GM12878 (cell line): Measurements from ENCODE around the gene PHYH. TPM values are rescaled to one million over a fixed set of nuclear protein-coding genes. Genes with fewer than 3 reads are reported as not detected.

Experiments used
- ATAC-seq: fragments of 200-7000 bp; cut with Tn5 transposase; 3 replicates; pipeline ENCODE4 v1.9.1; 2020; ENCODE audit warnings: mild to moderate bottlenecking, moderate library complexity
- BruUV-seq: library from RNA; stranded (reverse); fragments of 400-500 nt; replicated peaks from 2 replicates; lab custom pipeline; 2021; lab: Mats Ljungman, UMichigan
- CTCF ChIA-PET: fragments of 300-600 bp; sonication (Branson Sonifier 250); formaldehyde crosslinking; extraction: SDS; loops from one replicate; lab custom pipeline; 2021; ENCODE audit warnings: inconsistent platforms; lab: Yijun Ruan, JAX
- POLR2A ChIA-PET: fragments of 350-600 bp; formaldehyde crosslinking; extraction: SDS; loops from one replicate; lab custom pipeline; 2021; ENCODE audit warnings: inconsistent platforms; lab: Charles Lee
- RAD21 ChIA-PET: fragments of 300-600 bp; sonication (Branson Sonifier 250); formaldehyde crosslinking; loops from one replicate; lab custom pipeline; 2023; ENCODE audit warnings: antibody characterized with exemption; ENCODE audit not compliant: unreplicated experiment; lab: Charles Lee
- SMC1A ChIA-PET: fragments of 300-600 bp; sonication (Branson Sonifier 250); formaldehyde crosslinking; loops from one replicate; lab custom pipeline; 2023; ENCODE audit not compliant: unreplicated experiment, uncharacterized antibody; lab: Charles Lee
- DNase-seq: peaks from one replicate; pipeline ENCODE4 v3.0.0-alpha.2; 2011; ENCODE audit warnings: low read depth, low spot score
- FAIRE-seq: peaks from 3 replicates; lab custom pipeline; 2011; peaks lifted over from hg19 to GRCh38; lab: Jason Lieb, UNC
- H2AFZ ChIP-seq: 2 replicates; pipeline ENCODE4 v1.6.0; 2011; ENCODE audit warnings: low read depth, low read length, control low read depth; ENCODE audit not compliant: control insufficient read depth
- H3K27ac ChIP-seq: 2 replicates; pipeline ENCODE4 v1.5.1; 2011; ENCODE audit warnings: control low read depth; ENCODE audit not compliant: control insufficient read depth, insufficient read depth
- H3K27me3 ChIP-seq, 2 experiments: replicated peaks in 1 of 2; 2 replicates each; pipeline versions ENCODE4 v1.6.0 to v1.6.1; 2011; ENCODE audit warnings: low read length in 1 of 2; ENCODE audit not compliant: control insufficient read depth in 2 of 2, insufficient read depth in 2 of 2
- H3K36me3 ChIP-seq, 2 experiments: 2 replicates each; pipeline ENCODE4 v1.5.1; 2011; ENCODE audit warnings: low read length in 1 of 2; ENCODE audit not compliant: control insufficient read depth in 2 of 2, insufficient read depth in 2 of 2
- H3K4me1 ChIP-seq: 2 replicates; pipeline ENCODE4 v1.6.1; 2011; ENCODE audit warnings: mild to moderate bottlenecking, low read length, moderate library complexity, mixed read lengths; ENCODE audit not compliant: control insufficient read depth, insufficient read depth
- H3K4me2 ChIP-seq: 2 replicates; pipeline ENCODE4 v1.6.0; 2011; ENCODE audit warnings: control low read depth; ENCODE audit not compliant: control insufficient read depth, insufficient read depth
- H3K4me3 ChIP-seq: fragments of 200-600 bp; sonication (generic); 2 replicates; pipeline ENCODE4 v1.5.1; 2016
- H3K79me2 ChIP-seq: 2 replicates; pipeline ENCODE4 v1.6.0; 2011; ENCODE audit warnings: low read length; ENCODE audit not compliant: control insufficient read depth, insufficient read depth
- H3K9ac ChIP-seq: 2 replicates; pipeline ENCODE4 v1.8.0; 2011; ENCODE audit warnings: low read length, control low read depth, mixed read lengths; ENCODE audit not compliant: control insufficient read depth, insufficient read depth
- H3K9me3 ChIP-seq: replicated peaks from 3 replicates; pipeline ENCODE4 v1.5.1; 2011; ENCODE audit warnings: mild to moderate bottlenecking, low read length; ENCODE audit not compliant: control insufficient read depth, insufficient read depth
- H4K20me1 ChIP-seq: 2 replicates; pipeline ENCODE4 v1.6.0; 2011; ENCODE audit not compliant: control insufficient read depth, insufficient read depth
- ASH2L ChIP-seq: fragments of 300-600, 200-600 bp; sonication (generic); IDR thresholded peaks from 2 replicates; pipeline ENCODE4 v1.6.1; 2017; ENCODE audit warnings: low read depth, mild to moderate bottlenecking, borderline replicate concordance
- CBX3 ChIP-seq: fragments of 200-600 bp; sonication (generic); IDR thresholded peaks from 2 replicates; pipeline ENCODE4 v1.6.1; 2016; ENCODE audit warnings: low read depth, borderline replicate concordance
- POU2F2 ChIP-seq: IDR thresholded peaks from 3 replicates; pipeline ENCODE4 v1.6.1; 2011; ENCODE audit warnings: low read depth, mild to moderate bottlenecking, low read length, borderline replicate concordance
- RBBP5 ChIP-seq: fragments of 200-600 bp; sonication (generic); conservative IDR thresholded peaks from 2 replicates; pipeline ENCODE4 v1.6.1; 2016
- SMC3 ChIP-seq: IDR thresholded peaks from 2 replicates; pipeline ENCODE4 v1.6.1; 2011; ENCODE audit warnings: low read length, improper control_type of control experiment, borderline replicate concordance
- WGBS: methylation state at CpG from one replicate; pipeline ENCODE4 v1.1.6; 2016; ENCODE audit warnings: low lambda C conversion rate; ENCODE audit not compliant: insufficient replicate concordance, insufficient coverage; ENCODE audit errors: missing lambda C conversion rate; 5-methylcytosine and 5-hydroxymethylcytosine counted together
- in situ Hi-C: fragments of 300-500 bp; cut with MboI; formaldehyde crosslinking; loops from 9 replicates; pipeline ENCODE4 v1.14.3; 2018; ENCODE audit warnings: mixed read lengths
- intact Hi-C: fragments of 100-400 bp; cut with micrococcal nuclease; formaldehyde crosslinking; loops from one replicate; pipeline ENCODE4 v1.14.2; 2022; ENCODE audit not compliant: unreplicated experiment
- polyA plus RNA-seq, 11 experiments: library from polyadenylated mRNA; depleted of rRNA in 4 of 11; unstranded in 6 of 11; stranded (reverse) in 5 of 11; fragments of >200 nt; fragmentation: Nextera tagmentation in 4 of 11; fragmentation: Illumina TruSeq in 1 of 11; extraction: Ambion mirVana in 4 of 11; extraction: Trizol in 1 of 11; gene quantifications; 1 replicate in 1 of 11; 2 replicates in 10 of 11; pipeline versions ENCODE4 v1.2.1 to v1.2.3, GENCODE V29; 2011 to 2016; ENCODE audit warnings: inconsistent platforms in 2 of 11, missing spikeins in 2 of 11, low read depth in 1 of 11
- total RNA-seq, 4 experiments: library from RNA; depleted of rRNA in 3 of 4; stranded (reverse); fragments of >200 nt in 3 of 4; fragmentation: Illumina TruSeq in 1 of 4; extraction: Trizol in 1 of 4; gene quantifications; 2 replicates each; pipeline versions ENCODE4 v1.2.1 to v1.2.3, GENCODE V29; 2013 to 2021
- TF ChIP-seq, protein P1 (sequence below): IDR thresholded peaks from 2 replicates; pipeline ENCODE4 v1.6.1; 2011; ENCODE audit warnings: borderline replicate concordance, low read depth, mild to moderate bottlenecking, moderate library complexity, low read length; ENCODE audit not compliant: insufficient read depth, poor library complexity, severe bottlenecking

Gene PHYH
- total and polyA plus RNA-seq, 10 of the 15 experiments (the other 5 are each of a cell fraction or from before 2014, with no cell fraction given): 3.2 to 10.3 (median 5.0) TPM

GRCh38 chr10:13296476-13296875 is 3.4 kb downstream of the PHYH start (continued):
- TF ChIP-seq, protein P1, sequence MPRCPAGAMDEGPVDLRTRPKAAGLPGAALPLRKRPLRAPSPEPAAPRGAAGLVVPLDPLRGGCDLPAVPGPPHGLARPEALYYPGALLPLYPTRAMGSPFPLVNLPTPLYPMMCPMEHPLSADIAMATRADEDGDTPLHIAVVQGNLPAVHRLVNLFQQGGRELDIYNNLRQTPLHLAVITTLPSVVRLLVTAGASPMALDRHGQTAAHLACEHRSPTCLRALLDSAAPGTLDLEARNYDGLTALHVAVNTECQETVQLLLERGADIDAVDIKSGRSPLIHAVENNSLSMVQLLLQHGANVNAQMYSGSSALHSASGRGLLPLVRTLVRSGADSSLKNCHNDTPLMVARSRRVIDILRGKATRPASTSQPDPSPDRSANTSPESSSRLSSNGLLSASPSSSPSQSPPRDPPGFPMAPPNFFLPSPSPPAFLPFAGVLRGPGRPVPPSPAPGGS: no peak
- TF ChIP-seq CBX3: no peak
- no peak for TF ChIP-seq ASH2L

GRCh38 chr10:13294784-13295183 is 5.1 kb downstream of the PHYH start:
- intact Hi-C loops (no loop called here), in situ Hi-C loops (no loop called here)
- Histone ChIP-seq H3K36me3 (no peaks in the 10 kb centered on the region), H3K4me2 (no peak overlapping the region), H3K27me3 (no peaks in the 10 kb centered on the region), H3K4me3 (no peak overlapping the region), H3K9me3 (no peaks in the 10 kb centered on the region), H4K20me1 (no peaks in the 10 kb centered on the region), H3K79me2 (no peaks in the 10 kb centered on the region), H3K27ac (no peak overlapping the region), H3K4me1 (no peaks in the 10 kb centered on the region), H3K9ac (no peak overlapping the region), H2AFZ (no peak overlapping the region)
- ChIA-PET RAD21 (no interaction called here), CTCF (interaction anchor here (1.3 kb wide), 1 partner anchor 22 kb away, joined by 3 read pairs; no protein-coding TSS in a partner anchor), SMC1A (no interaction called here), POLR2A (interaction anchor here (0.6 kb wide), 1 partner anchor 197 kb away, joined by 3 read pairs; no protein-coding TSS in a partner anchor)
- FAIRE-seq: no peak
- no peak for ATAC-seq
- WGBS: 48% methylated on average over 2 of the region's 2 CpGs
- no TSS peak for BruUV-seq
- no peak for DNase-seq
- no peak for TF ChIP-seq POU2F2
- TF ChIP-seq SMC3: no peak
- TF ChIP-seq RBBP5: no peak
- TF ChIP-seq, all 136 proteins: peak for 0
